Regular cardiac myocyte (primary cell): Measurements from ENCODE around the gene ANKRD16. TPM values are rescaled to one million over a fixed set of nuclear protein-coding genes. Genes with fewer than 3 reads are reported as not detected.

Experiments used
- total RNA-seq: library from RNA; depleted of rRNA; stranded (reverse); fragments of >200 nt; gene quantifications from 2 replicates; pipeline ENCODE4 v1.2.3, GENCODE V29; 2014

Gene ANKRD16
- total RNA-seq = 4.4 and 9.3 TPM in 2 replicates

GRCh38 chr10:5889624-5890451 lies at the start of gene ANKRD16, which contains the start of gene FBH1:
ANKRD16 (minus strand) TSS chr10:5889893; CDS start chr10:5889354, 539 bp downstream.
FBH1 (plus strand) TSS chr10:5890243; CDS start chr10:5890346, 103 bp downstream.

GRCh38 chr10:5813341-5814109 lies 76.2 kb downstream of the ANKRD16 start, which contains the start of gene GDI2:
GDI2 (minus strand) TSS chr10:5813434; CDS start chr10:5813258, 176 bp downstream.

Other genes with a start within 250 kb of the ANKRD16 start
- 8.2 and 13.0 TPM in 2 replicates for gene ASB13, start 223.3 kb downstream of the ANKRD16 start, total RNA-seq
- 83.7 and 87.6 TPM in 2 replicates for gene TASOR2, start 205.1 kb downstream of the ANKRD16 start, total RNA-seq
- gene GDI2, start 76.5 kb downstream of the ANKRD16 start, total RNA-seq = 449 and 598 TPM in 2 replicates
- gene FBH1, start 350 bp upstream of the ANKRD16 start, total RNA-seq = 117 and 120 TPM in 2 replicates
- gene IL15RA, start 87.7 kb upstream of the ANKRD16 start, total RNA-seq = 1.7 and 3.7 TPM in 2 replicates
- not detected in 2 replicates for gene IL2RA, start 172.5 kb upstream of the ANKRD16 start, total RNA-seq
- 36.4 and 60.8 TPM in 2 replicates for gene RBM17, start 199.1 kb upstream of the ANKRD16 start, total RNA-seq